Measurements from ENCODE around the gene RHOU. TPM values are rescaled to one million over a fixed set of nuclear protein-coding genes. Genes with fewer than 3 reads are reported as not detected.
A peak's percentile ranks its signal among the peaks of the same experiment; 100 is the strongest.

The RHOU gene
- total and polyA plus RNA-seq, 2 of the 13 experiments (the other 11 are each of a cell fraction or from before 2014, with no cell fraction given): 11.9 to 18.5 TPM

DNA sequence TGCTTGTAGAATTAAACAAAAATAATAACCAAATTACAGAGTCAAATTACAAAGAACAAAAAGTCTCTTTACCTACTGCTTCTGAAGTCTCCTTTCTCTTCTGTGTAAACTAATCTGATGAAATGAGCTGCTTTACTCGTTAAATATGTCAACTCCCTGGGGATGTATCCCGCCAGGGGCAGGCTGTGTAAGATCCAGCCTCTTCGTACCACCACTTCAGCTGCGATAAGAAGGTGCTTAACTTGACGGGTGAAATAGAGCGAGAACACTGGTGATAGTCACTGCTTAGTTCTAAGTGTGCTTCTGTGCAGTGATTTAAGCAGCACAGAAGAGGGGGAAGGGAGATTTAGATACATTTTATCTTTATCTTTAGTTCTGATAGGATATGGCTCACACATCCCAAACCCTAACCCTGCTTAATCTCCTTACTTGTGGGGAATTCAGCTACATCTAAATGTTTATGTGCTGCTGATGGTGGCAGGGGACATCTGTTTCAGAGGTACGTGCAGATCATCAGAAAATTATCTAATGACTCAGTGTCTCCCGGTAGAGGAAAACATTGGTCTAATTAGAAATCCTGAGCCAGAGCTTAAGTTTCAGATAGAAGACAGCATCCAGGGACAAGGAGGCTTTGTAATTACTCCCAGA lies 46.0 kb downstream of the RHOU start:
- Histone ChIP-seq H3K36me3 (replicated peaks in 1 of 2; ENCODE audit: control insufficient read depth in 1 of 2, insufficient read depth in 2 of 2, low read length in 2 of 2) (no peaks in the 10 kb centered on the region), H2AFZ (ENCODE audit: low read length) (no peak overlapping the region), H3K9me3 (ENCODE audit: low read length) (no peaks in the 10 kb centered on the region), H3K4me3 (replicated peaks in 1 of 3; ENCODE audit: insufficient read depth in 1 of 3, low read depth in 2 of 3, low read length in 3 of 3) (no peak overlapping the region), H3K79me2 (ENCODE audit: insufficient read depth, low read length) (no peaks in the 10 kb centered on the region), H4K20me1 (ENCODE audit: insufficient read depth, low read length) (no peaks in the 10 kb centered on the region), H3K9ac (ENCODE audit: insufficient read depth, low read depth, low read length) (no peak overlapping the region), H3K27me3 (ENCODE audit: control insufficient read depth in 1 of 2, insufficient read depth in 2 of 2, low read length in 2 of 2) (no peaks in the 10 kb centered on the region), H3K4me1 (ENCODE audit: insufficient read depth, low read length) (peaks cover 41% of the 10 kb centered on the region), H3K27ac (ENCODE audit: extremely low read length, insufficient read depth, low read length) (no peak overlapping the region), H3K4me2 (ENCODE audit: low read depth, low read length) (peak overlapping the region; percentile 51)
- TF ChIP-seq GTF2F1 (IDR thresholded peaks at IDR 0.05; ENCODE audit: low read length) (no peak), CBX5 (CRISPR knock-in tag; IDR thresholded peaks at IDR 0.05; ENCODE audit: borderline replicate concordance) (no peak), ATRX (CRISPR knock-in tag; IDR thresholded peaks at IDR 0.05; ENCODE audit: borderline replicate concordance) (no peak), IKZF1 (IDR thresholded peaks at IDR 0.05) (no peak), U2AF1 (optimal IDR thresholded peaks at IDR 0.05; ENCODE audit: low read depth, low read length) (no peak), ZNF382 (CRISPR knock-in tag; IDR thresholded peaks at IDR 0.05; ENCODE audit: borderline replicate concordance) (no peak)
- TF ChIP-seq, protein P1, sequence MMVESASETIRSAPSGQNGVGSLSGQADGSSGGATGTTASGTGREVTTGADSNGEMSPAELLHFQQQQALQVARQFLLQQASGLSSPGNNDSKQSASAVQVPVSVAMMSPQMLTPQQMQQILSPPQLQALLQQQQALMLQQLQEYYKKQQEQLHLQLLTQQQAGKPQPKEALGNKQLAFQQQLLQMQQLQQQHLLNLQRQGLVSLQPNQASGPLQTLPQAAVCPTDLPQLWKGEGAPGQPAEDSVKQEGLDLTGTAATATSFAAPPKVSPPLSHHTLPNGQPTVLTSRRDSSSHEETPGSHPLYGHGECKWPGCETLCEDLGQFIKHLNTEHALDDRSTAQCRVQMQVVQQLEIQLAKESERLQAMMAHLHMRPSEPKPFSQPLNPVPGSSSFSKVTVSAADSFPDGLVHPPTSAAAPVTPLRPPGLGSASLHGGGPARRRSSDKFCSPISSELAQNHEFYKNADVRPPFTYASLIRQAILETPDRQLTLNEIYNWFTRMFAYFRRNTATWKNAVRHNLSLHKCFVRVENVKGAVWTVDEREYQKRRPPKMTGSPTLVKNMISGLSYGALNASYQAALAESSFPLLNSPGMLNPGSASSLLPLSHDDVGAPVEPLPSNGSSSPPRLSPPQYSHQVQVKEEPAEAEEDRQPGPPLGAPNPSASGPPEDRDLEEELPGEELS (CRISPR knock-in tag; IDR thresholded peaks at IDR 0.05): no peak
- TF ChIP-seq, protein P2, sequence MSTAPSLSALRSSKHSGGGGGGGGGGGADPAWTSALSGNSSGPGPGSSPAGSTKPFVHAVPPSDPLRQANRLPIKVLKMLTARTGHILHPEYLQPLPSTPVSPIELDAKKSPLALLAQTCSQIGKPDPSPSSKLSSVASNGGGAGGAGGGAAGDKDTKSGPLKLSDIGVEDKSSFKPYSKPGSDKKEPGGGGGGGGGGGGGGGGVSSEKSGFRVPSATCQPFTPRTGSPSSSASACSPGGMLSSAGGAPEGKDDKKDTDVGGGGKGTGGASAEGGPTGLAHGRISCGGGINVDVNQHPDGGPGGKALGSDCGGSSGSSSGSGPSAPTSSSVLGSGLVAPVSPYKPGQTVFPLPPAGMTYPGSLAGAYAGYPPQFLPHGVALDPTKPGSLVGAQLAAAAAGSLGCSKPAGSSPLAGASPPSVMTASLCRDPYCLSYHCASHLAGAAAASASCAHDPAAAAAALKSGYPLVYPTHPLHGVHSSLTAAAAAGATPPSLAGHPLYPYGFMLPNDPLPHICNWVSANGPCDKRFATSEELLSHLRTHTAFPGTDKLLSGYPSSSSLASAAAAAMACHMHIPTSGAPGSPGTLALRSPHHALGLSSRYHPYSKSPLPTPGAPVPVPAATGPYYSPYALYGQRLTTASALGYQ (CRISPR knock-in tag; IDR thresholded peaks at IDR 0.05): no peak
- intact Hi-C loops (cut with micrococcal nuclease; ENCODE audit: unreplicated experiment) (no loop called here), in situ Hi-C loops (cut with HindIII; ENCODE audit: extremely low pct_ligation_motif_present, low pct_unique_long_range_greater_than_20kb) (no loop called here)
- ChIA-PET POLR2A (interaction anchor here (1.6 kb wide), 1 partner anchor 57 kb away, joined by 4 read pairs; no protein-coding TSS in a partner anchor), CTCF (ENCODE audit: low intra/inter-chr PET ratio, low total read pairs) (no interaction called here)
- 10% methylated on average over 8 of the region's 8 CpGs for WGBS (ENCODE audit: low lambda C conversion rate)
- FAIRE-seq (no peak), DNase-seq (ENCODE audit: low spot score) (no peak), ATAC-seq (no peak)
- no TSS peak for BruUV-seq (replicated peaks)

All from HepG2 (cell line).